Measurements from ENCODE around the gene ERV3-1. TPM values are rescaled to one million over a fixed set of nuclear protein-coding genes. Genes with fewer than 3 reads are reported as not detected.
"Not testable (repeated sequence)": the region's sequence is repeated elsewhere in the genome, so short reads cannot be mapped to it uniquely, and the experiment has no call there.

Gene ERV3-1
- total RNA-seq, 1 experiment from 2014 or later = 16.5 TPM

DNA sequence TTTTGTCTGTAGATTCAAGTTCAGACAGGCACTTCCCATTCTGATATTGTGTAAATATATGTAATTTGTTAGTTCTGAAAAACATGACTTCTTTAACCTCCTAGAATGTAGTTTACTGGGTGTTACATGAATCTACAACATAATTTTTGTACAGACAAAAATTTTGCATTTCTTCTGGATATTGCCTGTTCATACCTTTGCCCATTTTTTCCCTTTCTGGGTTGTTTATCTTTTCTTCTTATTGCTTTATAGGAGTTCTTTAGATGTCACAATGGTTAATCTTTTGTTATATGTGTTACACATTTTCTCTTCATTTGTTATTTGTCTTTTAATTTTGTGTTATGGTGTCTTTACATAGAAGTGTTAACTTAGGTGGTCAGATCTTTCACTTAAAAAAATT lies 44.7 kb upstream of the ERV3-1 start:
- not testable (repeated sequence) for H3K23me2 ChIP-seq (ENCODE audit: insufficient read length, low read depth, low read length, poor library complexity, severe bottlenecking); H2AK5ac ChIP-seq (ENCODE audit: insufficient read length, low read length); H3K27me3 Mint-ChIP-seq (ENCODE audit: low read depth); H3T11ph ChIP-seq (ENCODE audit: low read length); H3K56ac ChIP-seq (ENCODE audit: insufficient read length, low read depth, low read length); H3K27ac Mint-ChIP-seq; H2BK5ac ChIP-seq (ENCODE audit: insufficient read length, low read length); H4K8ac ChIP-seq (replicated peaks; ENCODE audit: insufficient read length, low read depth, low read length); H3K9ac ChIP-seq (ENCODE audit: extremely low read depth, insufficient read length, low read length); H4K20me1 ChIP-seq (ENCODE audit: control insufficient read depth, insufficient read depth, insufficient read length); H3K4me2 ChIP-seq (ENCODE audit: insufficient read depth, insufficient read length, low read length); H3K4ac ChIP-seq (ENCODE audit: low read depth, low read length); H3K79me2 ChIP-seq (ENCODE audit: insufficient read depth, low read length); H3K4me1 ChIP-seq (ENCODE audit: insufficient read depth, low read length); H4K91ac ChIP-seq (ENCODE audit: insufficient read length, low read depth, low read length); H2BK12ac ChIP-seq (ENCODE audit: insufficient read length, low read depth, low read length); H3K4me1 Mint-ChIP-seq; H2BK15ac ChIP-seq (ENCODE audit: low read depth, low read length); H3K27me3 ChIP-seq (ENCODE audit: insufficient read depth, low read length); H3K9me3 ChIP-seq (ENCODE audit: control insufficient read depth, low read depth, low read length); H2BK120ac ChIP-seq (ENCODE audit: low read depth, low read length, poor library complexity, severe bottlenecking); H3K23ac ChIP-seq (ENCODE audit: insufficient read length, low read depth, low read length); H2BK20ac ChIP-seq (ENCODE audit: low read depth, low read length, poor library complexity, severe bottlenecking); H3K27ac ChIP-seq (ENCODE audit: insufficient read length, low read depth, low read length); DNase-seq; H4K5ac ChIP-seq (ENCODE audit: insufficient read length, low read depth, low read length); H3K14ac ChIP-seq (ENCODE audit: insufficient read depth, low read length); H3K18ac ChIP-seq (ENCODE audit: insufficient read length, low read depth, low read length); H3K4me3 Mint-ChIP-seq; H3K79me1 ChIP-seq (ENCODE audit: insufficient read depth, low read depth, low read length, poor library complexity, severe bottlenecking); H2AFZ ChIP-seq (ENCODE audit: low read length)
- Mint-ChIP-seq H3K36me3 (ENCODE audit: insufficient read depth in 1 of 3, low read depth in 3 of 3) (peaks cover 7 to 25% (median 17%) of the 10 kb centered on the region in 3 experiments; a peak in 6 of 7 replicates), H3K9me3 (peaks cover 4 to 11% of the 10 kb centered on the region in 2 experiments; a peak in 3 of 5 replicates)

DNA sequence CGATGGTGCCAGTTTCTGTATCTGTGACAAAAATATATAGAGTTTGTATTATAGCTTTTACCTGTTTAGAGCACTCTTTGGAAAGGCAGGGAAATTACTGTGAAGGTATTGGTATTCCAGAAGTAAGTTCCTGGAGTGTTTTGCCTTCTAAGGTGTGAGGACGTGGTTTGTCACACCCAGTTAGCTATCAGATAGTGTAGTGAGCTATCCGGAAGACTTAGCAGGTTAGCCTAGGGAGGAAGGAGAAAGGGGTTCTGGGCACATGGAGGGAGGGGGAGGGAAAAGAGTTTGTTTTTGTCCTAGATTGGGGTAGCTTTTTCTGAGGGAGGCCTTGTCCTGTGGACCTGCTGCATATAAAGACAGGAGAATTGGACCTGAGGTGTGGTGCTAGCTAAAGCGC lies 39.8 kb upstream of the ERV3-1 start:
- H3K36me3 Mint-ChIP-seq (ENCODE audit: insufficient read depth in 1 of 3, low read depth in 3 of 3) = peaks cover 2 to 12% (median 11%) of the 10 kb centered on the region in 3 experiments; a peak in 5 of 7 replicates

More for the DNA sequence above, 39.8 kb upstream of the ERV3-1 start:
- H2AFZ ChIP-seq (ENCODE audit: low read length); H3K9me3 Mint-ChIP-seq; H3K14ac ChIP-seq (ENCODE audit: insufficient read depth, low read length); H3K27ac ChIP-seq (ENCODE audit: insufficient read length, low read depth, low read length); H4K20me1 ChIP-seq (ENCODE audit: control insufficient read depth, insufficient read depth, insufficient read length); H2BK120ac ChIP-seq (ENCODE audit: low read depth, low read length, poor library complexity, severe bottlenecking); H3K23ac ChIP-seq (ENCODE audit: insufficient read length, low read depth, low read length); H3K27me3 Mint-ChIP-seq (ENCODE audit: low read depth); H4K8ac ChIP-seq (replicated peaks; ENCODE audit: insufficient read length, low read depth, low read length); H2BK15ac ChIP-seq (ENCODE audit: low read depth, low read length); H2BK20ac ChIP-seq (ENCODE audit: low read depth, low read length, poor library complexity, severe bottlenecking); H4K5ac ChIP-seq (ENCODE audit: insufficient read length, low read depth, low read length); H3K23me2 ChIP-seq (ENCODE audit: insufficient read length, low read depth, low read length, poor library complexity, severe bottlenecking); H3K4ac ChIP-seq (ENCODE audit: low read depth, low read length); H2BK5ac ChIP-seq (ENCODE audit: insufficient read length, low read length); H3K9ac ChIP-seq (ENCODE audit: extremely low read depth, insufficient read length, low read length); H4K91ac ChIP-seq (ENCODE audit: insufficient read length, low read depth, low read length); H3K18ac ChIP-seq (ENCODE audit: insufficient read length, low read depth, low read length); H3K4me2 ChIP-seq (ENCODE audit: insufficient read depth, insufficient read length, low read length); H2AK5ac ChIP-seq (ENCODE audit: insufficient read length, low read length); H3T11ph ChIP-seq (ENCODE audit: low read length); H3K4me3 Mint-ChIP-seq; H3K9me3 ChIP-seq (ENCODE audit: control insufficient read depth, low read depth, low read length); H3K79me2 ChIP-seq (ENCODE audit: insufficient read depth, low read length); H2BK12ac ChIP-seq (ENCODE audit: insufficient read length, low read depth, low read length); H3K56ac ChIP-seq (ENCODE audit: insufficient read length, low read depth, low read length); H3K79me1 ChIP-seq (ENCODE audit: insufficient read depth, low read depth, low read length, poor library complexity, severe bottlenecking); H3K4me1 ChIP-seq (ENCODE audit: insufficient read depth, low read length); DNase-seq; H3K27me3 ChIP-seq (ENCODE audit: insufficient read depth, low read length): not testable (repeated sequence)
- WGBS (ENCODE audit: extremely low coverage, insufficient read length, low lambda C conversion rate) = no CpG with 5 or more reads among the region's 4 CpGs
- H3K27ac Mint-ChIP-seq = peak overlapping the region in 1 of 3 experiments; percentile 72; a peak in 2 of 7 replicates
- peaks cover 8 to 10% of the 10 kb centered on the region in 2 experiments for H3K4me1 Mint-ChIP-seq

All from H9 (cell line).